ENCODE results near the gene LZTS2. TPM values are rescaled to one million over a fixed set of nuclear protein-coding genes. Genes with fewer than 3 reads are reported as not detected.
"Not testable (repeated sequence)": the region's sequence is repeated elsewhere in the genome, so short reads cannot be mapped to it uniquely, and the experiment has no call there.

LZTS2 gene
- polyA plus RNA-seq, 10 donors: 37.8 to 59.7 (median 52.7) TPM

DNA sequence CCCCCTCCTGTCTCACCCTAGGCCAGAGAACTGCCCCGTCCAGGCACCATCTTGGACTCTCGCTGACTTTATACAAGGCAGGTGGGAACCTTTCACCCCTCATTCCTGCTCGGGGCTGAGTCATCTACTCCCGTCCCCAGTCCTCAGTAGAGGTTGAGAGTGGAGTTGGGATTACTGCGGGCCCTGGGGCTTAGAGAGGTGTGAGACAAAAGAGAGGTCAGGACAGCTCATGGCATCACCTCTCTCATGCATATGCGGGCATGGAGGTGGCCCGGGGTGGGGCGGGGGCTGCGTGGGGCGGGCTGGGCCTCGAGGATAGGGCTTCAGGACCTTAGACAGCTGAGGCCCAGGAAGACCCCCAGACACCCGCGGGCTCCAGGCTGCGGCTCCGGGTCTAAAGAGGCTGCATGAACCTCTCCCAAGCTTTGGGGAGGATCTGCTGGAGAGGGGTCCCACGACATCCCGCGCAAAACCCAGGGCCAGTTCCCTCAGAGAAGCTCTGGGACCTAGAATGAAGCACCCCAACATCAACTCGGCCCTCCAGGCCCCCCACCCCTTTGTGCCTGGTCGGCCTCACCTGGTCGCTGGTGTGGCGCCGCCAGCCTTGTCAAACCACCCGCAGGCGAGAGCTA, 31.0 kb downstream of the LZTS2 start:
- DNase-seq: no peak

DNA sequence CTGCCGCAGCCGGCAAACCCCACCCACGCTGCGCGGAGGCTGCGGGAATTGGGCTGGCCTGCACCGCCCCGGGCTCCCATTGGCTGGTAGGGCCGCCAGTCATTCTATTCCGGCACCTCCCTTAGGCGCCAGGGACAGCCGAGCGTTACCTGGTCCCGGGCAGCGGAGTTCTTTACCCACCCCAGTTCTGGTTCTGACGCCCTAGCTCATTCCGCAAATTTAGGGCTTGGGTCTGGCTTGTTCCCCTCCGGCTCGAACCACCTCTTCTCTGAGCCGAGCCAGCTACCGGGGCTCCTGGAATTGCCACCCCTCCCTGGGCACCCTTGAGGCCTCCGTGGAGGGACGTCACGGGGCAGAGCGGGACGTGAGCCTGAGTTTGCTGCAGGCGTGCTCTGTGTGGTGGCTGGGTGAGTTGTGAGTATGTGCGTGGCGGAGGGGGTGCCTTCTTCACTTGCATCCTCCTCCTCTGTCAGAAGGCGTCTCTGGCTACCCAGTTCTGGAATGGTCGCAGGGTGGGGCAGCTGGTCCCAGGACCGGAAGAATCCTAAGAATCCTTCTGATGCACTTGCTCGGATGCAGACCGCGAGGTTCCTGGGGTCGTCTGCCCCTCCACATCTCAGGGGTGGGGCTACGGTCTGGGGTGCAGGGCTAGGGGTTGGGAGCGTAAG, 31.7 kb downstream of the LZTS2 start, which contains the start of the genes PDZD7 and SFXN3:
TSS of gene PDZD7 (minus strand) at position 2 of the 668 bp plus-strand sequence. CDS start 910 bp downstream, outside the sequence.
TSS of gene SFXN3 (plus strand) at position 107 of the 668 bp plus-strand sequence. CDS start 3,461 bp downstream, outside the sequence.
- peak; percentile 89 to 95 (median 93) for DNase-seq

DNA sequence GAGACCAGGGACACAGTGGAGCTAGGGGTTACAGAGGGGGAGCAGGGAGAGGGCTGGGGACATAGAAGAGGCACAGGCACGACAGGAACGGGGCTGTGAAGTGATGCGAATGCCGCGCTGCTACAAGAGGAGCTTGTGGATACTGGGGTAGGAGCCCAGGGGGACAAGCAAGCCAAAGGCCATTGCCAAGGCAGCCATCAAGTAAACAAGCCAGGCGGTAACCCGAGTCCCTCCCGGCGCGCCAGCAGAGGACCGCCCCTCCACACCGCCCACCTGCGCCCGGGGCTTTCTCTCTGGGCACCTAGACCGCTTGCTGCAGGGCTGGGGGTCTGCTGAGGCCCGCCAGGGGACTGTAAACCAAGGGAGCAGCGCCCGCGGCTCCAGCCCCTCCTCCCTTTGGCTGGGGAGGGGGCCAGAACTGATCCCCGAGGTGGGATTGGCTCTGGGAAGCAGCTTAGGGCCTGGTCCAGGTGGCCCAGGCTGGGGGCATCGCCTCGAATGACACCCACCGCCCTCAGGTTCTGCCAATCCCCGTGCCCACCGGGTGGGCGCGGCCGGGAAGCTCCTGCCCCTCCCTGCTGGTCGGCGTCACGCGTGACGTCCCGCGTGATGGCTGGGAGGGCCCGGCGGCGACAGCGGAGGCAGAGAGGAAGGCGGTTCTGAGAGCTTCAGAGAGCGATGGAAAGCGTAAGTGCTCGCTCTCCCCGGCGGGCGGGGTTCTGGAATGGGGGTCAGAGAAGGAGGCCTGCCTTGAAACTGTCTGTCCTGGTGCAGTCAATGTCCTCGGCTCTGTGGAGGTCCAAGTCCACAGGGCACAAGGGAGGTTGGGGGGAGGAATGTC, 32.4 kb downstream of the LZTS2 start:
- DNase-seq: peak; percentile 71 to 94 (median 88)

DNA sequence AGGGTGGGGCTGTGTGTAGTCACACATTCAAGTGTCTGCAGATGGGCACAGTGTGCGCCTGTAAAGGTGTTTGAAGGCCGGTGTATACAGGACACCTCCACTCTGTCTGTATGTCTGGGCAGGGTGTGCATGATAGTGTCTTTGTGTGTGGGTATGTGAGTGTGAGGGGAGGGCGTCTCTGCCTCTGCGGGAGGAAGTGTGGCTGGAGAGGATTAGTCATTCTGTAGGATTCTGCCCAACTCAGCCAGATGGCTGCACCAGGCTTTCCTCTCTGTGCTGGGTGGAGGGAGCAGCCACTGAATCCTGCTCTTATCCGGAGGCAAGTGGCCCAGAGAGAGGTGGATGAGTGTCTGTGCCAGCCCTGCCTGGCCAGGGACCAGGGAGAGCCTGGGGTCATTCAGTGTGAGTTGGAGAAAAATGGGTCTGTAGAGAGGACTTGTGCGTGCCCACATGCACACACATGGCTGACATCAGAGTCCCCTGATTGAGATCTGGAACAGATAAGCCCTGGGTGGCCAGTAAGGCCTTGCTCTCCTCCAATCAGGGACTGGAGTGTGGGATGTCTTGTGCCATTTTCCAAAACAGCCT, 33.1 kb downstream of the LZTS2 start:
- DNase-seq: peak; percentile 71 to 89 (median 81)

DNA sequence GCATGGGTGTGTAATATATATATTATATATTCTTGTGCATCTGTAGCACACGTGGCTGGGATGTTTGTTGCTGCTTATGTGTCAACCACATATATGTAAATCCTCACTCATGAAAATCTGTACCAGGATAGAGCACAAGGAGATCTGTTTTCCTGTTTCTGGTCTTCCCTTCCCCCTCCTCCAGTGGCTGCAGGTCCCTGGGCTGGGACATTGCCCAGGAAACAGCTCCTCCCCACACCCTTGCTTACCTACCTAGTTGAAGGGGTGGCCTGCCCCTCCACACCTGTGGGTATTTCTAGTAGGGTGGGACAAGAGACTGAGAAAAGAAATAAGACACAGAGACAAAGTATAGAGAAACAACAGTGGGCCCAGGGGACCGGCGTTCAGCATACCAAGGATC, 33.7 kb downstream of the LZTS2 start:
- no peak for DNase-seq

DNA sequence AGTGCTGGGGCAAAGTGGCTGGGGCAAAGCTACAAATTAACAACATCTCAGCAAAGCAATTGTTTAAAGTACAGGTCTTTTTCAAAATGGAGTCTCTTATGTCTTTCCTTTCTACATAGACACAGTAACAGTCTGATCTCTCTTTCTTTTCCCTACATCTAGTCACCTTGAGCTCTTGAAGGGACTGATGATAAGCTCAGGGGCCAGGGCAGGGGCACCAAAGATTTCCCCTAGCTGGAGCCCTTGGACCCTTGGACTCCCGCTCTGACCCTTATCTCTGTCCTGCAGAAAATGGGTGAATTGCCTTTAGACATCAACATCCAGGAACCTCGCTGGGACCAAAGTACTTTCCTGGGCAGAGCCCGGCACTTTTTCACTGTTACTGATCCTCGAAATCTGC, 34.8 kb downstream of the LZTS2 start:
- DNase-seq: not testable (repeated sequence)

DNA sequence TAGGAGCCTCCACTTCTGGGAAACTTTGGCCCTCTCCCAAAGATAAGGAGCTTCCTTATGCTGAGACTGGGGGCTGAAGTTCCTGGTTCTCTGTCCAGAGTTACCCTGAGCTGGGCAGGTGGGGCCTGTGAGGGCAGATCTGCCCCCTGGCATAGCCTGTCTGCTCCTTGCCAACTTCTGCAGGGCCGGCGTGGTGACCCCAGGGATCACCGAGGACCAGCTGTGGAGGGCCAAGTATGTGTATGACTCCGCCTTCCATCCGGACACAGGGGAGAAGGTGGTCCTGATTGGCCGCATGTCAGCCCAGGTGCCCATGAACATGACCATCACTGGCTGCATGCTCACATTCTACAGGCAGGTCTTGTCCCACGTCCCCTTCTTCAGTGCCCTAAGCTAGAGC, 35.7 kb downstream of the LZTS2 start:
- no peak for DNase-seq

DNA sequence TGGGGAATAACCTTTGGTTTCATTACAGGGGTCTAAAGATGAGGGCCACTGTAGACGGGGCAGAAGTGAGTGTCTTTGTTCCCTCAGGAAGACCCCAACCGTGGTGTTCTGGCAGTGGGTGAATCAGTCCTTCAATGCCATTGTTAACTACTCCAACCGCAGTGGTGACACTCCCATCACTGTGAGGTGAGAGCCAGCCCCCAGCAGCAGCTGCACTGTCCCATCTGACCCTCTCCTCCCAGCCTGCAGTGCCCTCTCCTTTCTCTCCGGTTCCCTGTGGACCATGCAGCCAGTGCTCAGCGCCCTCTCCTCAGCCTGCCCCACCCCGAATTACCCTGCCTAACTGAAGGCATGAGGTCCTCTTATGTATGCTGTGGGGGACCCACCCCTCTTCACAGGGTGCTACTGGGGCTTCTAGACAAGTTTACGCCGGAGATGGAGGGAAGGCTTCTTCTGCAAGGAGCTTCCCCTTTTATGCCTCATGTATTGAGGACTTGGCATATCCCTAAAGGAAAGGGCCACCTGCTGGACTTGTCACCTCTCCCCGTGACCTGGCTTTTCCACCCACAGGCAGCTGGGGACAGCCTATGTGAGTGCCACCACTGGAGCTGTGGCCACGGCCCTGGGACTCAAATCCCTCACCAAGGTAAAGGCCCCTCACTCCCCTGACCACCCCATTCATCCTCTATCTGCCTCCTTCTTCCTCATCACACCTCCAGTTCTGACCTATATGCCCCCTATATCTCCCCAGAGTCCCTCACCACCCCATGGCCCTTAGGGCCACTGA, 36.5 kb downstream of the LZTS2 start:
- DNase-seq: no peak

DNA sequence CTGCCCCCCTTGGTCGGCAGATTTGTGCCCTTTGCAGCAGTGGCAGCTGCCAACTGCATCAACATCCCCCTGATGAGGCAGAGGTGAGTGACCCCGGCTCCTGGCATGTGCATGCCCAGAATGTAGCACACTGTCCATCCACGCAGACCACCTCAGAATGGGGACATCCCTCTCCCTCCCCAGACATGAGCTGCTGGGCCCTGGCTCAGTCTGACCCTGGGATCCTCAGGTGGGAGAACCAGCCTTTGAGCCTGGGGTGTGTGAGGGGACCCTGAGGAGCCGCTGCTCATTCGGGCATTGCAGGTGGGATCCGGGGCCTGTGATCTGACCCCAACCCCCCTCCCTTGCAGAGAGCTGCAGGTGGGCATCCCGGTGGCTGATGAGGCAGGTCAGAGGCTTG, 37.1 kb downstream of the LZTS2 start:
- DNase-seq: no peak

DNA sequence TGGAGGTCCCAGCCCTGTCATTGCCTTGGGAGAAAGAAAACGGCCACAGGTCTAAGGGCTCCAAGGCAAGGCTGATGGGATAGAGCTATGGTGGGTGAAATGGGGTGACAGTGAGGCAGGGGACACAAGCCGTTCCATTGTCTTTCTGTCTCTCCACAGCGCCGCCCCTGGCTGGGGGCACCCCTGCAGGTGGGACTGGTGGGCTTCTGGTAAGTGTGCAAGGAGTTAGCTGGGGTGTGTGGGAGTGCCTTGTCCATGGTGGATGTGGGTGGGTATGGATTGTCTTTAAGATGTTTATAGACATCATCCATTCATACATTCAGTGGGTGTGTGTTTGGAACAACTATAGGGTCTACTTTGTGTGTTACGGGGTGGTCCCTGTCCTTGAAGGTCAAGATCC, 38.9 kb downstream of the LZTS2 start:
- DNase-seq: no peak

DNA sequence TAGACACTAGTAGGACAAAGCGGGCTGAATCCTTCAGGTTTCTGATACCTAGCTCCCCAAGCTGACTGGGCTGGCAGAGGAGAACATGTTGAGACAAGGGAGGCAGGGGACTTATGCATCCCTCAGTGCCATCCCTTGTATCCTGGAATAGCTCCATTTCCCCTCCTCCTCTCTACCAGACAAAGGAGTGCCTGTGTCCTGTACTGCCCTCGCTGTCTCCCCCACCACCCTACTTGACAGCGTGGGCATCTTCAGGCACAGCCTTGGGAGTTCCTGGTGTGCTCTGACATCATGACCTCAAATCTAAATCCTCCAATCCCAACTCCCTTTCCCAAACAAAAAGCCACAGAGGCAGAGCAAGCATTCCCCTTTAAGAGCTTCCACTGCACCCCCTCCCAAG, 40.5 kb downstream of the LZTS2 start:
- DNase-seq: no peak

DNA sequence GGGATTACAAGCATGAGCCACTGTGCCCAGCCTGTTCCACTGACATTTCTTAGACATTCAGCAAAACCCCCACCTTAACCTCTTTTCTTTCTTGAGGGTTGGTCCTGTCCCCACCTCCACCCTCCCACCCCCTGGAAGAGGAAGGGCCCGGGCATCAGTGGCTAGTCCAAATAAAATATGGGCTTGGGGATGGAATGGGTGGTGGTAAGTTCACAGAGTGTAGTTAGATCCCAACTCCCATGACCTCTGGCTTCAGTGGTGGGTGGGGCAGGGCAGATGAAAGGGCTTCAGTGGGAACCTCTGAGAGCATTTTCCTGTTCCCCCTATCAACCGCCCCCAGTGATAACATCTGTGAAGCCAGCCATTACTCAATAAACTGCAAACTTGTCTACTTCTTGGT, 41.2 kb downstream of the LZTS2 start:
- no peak for DNase-seq

DNA sequence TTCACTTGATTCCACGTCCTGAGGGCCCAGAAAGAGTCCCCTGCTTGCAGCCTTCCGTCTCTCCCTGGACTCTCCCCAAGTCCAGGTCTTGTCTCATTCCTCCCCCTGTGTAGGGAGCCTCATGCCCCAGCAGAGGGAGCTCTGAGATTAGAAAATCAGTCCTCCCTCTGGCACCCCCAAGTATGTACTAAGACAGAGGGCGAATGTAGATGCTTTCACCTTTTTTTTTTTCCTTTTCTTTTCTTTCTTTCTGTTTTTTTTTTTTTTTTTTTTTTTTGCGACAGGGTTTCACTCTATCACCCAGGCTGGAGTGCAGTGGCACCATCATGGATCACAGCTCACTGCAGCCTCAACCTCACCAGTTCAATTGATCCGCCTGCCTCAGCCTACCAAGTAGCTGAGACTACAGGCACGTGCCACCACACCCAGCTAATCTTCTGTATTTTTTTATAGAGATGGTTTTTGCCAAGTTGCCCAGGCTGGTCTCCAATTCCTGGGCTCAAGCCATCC, 41.7 kb downstream of the LZTS2 start:
- DNase-seq: peak; percentile 83 to 92 (median 88)

DNA sequence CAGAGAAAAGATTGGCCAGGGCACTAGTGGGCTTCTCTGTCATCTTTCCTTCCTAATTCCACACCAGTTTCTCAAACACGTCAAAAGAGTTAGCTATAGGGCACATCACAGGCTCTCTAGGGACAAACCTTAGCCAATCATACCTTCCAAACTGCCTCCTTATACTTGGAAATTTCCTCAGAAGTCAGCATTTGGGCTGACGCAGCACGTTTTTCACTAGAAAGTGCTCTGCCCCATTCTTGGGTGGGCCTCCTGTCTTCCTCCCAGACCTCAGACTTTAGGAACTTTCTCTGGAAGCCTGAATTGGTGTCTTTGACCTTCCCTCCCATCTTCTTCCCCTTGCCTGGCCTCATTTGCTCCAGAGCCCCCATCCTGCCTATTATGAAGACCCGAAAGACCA, 42.5 kb downstream of the LZTS2 start:
- DNase-seq: no peak

DNA sequence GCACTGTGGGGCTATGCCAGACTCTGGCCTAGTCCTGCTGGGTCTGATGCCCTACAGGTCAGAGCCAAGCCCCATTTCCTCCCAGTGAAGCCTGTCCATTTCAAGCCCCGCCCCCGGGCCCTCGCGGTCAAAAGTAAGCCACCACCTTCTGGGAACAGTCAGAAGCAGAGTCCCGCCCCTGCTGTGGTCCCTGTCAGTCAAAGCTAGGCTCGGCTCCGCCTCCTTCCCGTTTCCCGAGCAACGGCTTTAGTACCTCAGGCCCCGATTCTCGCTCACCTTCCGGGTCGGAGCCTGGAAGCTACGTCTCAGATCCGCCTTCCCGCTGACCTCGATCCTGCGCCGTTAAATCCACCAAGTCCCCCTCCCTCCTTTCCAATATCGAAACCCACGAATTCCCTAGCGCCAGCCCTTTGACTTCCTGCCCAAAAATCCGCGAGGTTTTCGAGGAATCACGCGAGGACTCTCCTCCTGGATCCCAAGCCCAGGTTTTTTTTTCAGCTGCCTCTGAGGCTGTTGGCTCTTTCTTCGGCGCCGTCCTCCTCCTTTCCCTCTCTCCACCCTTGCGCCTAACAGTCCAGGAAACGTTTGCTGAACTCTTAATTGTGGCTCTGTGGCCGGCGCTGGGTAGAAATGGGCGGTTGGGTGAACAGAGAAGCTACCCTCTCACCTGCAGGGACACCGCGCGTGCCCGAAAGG, 43.2 kb downstream of the LZTS2 start:
- peak; percentile 89 to 98 (median 95) for DNase-seq

DNA sequence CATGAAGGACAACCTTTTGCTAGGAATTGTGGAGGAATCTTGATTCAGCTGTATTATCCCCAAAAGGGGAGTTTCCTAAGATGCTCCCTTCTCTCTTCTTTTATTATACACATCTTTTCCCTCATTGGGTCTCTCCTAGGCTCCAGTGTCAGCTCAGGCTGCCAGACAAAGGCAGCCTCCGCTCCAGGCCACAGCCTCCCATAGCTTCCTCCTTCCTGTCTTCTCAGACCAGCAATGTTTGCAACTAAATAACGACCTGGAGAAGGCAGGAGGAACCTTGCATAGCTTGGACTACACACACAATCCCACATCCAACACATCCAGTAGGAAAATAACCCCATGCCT, 43.7 kb downstream of the LZTS2 start:
- no peak for DNase-seq

DNA sequence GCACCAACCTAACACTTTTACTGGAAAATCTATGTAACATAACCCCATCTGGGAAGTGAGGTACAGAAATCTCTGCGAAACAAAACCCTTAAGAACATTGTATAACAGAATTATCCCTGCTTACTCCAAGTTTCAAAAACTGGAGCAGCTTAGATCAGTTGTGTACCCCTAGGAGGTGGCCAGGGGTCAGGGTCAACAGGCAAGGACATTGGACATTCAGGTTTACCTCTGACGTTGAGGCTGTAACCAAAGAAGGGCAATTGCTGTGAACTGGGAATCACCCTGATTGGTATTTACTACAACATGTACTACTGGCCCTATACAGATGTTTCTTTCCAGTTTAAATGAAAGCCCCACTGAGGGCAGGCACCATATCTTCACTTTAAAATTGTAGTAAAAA, 44.5 kb downstream of the LZTS2 start:
- DNase-seq: no peak

DNA sequence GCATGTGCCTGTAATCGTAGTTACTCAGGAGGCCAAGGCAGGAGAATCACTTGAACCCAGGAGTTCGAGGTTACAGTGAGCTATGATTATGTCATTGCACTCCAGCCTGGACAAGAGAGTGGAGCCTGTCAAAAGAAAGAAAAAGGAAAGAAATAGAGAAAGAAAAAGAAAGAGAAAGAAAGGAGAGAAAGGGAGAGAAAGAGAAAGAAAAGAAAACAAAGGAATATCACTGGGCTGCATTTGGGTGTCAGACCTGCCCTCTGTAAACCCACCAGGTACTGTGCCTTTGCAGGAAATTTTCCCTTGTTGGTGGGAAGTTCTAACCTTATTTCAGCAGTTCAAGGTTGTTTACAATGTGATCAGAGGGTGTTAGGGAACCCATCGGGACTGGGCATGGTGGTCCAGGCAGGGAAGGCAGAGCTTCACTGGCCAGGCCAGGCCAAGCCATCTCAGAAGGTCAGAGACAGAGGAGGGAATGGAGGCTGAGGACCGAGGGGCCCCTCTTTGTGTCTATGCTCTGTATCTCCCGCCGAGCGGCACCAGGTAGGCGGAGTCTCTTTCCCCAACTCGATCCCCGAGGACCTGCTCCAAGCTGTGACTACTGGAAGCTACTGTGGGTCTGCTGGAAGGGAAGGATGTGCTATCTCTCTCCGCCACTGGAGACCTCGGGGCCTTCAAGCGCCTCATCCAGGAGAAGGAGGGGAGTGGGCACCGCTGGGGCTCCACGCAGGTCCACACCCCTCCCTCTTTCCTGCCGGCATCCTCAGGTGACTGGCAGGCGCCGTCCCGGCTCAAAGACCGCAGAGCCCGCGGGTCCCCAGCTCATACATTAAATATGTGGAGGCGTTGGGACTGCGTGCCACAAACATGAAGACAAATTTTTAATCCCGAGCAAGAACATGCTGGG, 47.0 kb downstream of the LZTS2 start:
- DNase-seq: no peak

DNA sequence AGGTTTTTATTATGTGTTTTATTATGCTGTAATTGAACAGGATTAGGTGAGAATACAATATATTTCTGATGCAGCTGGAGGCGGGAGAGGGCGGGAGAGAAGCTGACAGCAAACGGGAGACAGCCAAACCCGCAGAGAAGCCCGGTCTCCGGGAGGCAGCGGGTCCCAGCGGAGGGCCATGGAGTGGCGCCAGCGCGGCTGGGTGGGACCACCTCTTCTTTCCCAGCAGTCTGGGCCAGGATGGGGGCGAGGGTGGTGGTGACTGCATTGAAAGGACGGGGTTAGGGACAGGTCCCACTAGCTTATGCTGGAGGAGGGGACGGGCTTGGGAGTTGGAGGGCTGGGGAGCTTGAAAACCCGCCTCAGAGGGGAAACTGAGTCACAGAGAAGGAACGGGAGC, 47.7 kb downstream of the LZTS2 start:
- DNase-seq: no peak
